ENCODE data around the gene TBC1D3B.
"Not testable (repeated sequence)": the region's sequence is repeated elsewhere in the genome, so short reads cannot be mapped to it uniquely, and the experiment has no call there.

The TBC1D3B gene

DNA sequence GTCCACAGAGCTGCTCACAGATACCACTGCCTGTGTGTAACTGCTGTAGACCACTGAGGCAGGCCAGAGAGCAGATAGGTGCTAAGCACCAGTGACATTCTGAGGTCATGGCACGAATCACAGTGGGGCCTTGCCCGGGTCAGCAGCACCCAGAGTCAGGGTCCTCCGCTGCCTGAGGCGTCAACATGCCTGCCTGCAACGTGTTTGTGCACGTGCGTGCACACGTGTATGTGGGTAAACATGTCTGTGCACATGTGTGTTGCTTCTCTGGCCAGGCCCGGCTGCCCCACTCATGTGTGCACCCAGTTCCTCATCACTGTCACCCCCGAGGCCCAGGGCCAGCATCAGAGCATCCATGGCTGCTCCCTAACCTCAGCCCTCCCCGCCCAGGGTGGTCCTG lies at the start of gene TBC1D3B:
TBC1D3B (minus strand) TSS at position 101 of the 400 bp plus-strand sequence. CDS start 1,586 bp downstream, outside the sequence.
- DNase-seq (ENCODE audit: low read depth in 1 of 2, low spot score in 1 of 2), result not testable (repeated sequence)

GRCh38 chr17:36222967-36223366 lies 46.5 kb upstream of the TBC1D3B start:
- DNase-seq (ENCODE audit: low read depth in 1 of 2, low spot score in 1 of 2), result not testable (repeated sequence)

DNA sequence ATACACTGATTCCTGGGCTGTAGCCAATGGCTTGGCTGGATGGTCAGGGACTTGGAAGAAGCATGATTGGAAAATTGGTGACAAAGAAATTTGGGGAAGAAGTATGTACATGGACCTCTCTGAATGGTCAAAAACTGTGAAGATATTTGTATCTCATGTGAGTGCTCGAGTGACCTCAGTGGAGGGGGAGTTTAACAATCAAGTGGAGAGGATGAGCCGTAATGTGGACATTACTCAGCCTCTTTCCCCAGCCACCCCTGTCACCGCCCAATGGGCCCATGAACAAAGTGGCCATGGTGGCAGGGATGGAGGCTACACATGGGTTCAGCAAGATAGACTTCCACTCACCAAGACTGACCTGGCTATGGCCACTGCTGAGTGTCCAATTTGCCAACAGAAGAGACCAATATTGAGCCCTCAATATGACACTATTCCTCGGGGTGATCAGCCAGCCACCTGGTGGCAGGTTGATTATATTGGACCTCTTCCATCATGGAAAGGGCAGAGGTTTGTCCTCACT lies 45.2 kb upstream of the TBC1D3B start:
- DNase-seq (ENCODE audit: low read depth in 1 of 2, low spot score in 1 of 2), result not testable (repeated sequence)

DNA sequence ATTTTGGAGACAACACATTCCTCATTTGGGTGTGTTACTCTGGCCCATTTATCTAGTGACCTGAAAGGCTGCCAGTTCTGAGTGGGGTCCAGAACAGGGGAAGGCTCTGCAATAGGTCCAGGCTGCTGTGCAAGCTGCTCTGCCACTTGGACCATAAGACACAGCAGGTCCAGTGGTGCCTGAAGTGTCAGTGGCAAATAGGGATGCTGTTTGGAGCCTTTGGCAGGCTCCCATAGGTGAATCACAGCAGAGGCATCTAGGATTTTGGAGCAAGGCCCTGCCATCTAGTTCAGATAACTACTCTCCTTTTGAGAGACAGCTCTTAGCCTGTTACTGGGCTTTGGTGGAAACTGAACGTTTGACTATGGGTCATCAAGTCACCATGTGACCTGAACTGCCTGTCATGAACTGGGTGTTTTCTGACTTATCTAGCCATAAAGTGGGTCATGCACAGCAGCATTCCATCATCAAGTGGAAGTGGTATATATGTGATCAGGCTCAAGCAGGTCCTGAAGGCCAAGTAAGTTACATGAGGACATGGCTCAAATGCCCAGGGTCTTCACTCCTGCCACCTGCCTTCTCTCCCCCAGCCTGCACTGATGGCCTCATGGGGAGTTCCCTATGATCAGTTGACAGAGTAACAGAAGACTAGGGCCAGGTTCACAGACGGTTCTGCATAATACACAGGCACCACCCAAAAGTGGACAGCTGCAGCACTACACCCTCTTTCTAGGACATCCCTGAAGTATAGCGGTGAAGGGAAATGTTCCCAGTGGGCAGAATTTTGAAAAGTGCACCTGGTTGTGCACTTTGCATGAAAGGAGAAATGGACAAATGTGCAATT lies 44.5 kb upstream of the TBC1D3B start:
- not testable (repeated sequence) for DNase-seq (ENCODE audit: low read depth in 1 of 2, low spot score in 1 of 2)

DNA sequence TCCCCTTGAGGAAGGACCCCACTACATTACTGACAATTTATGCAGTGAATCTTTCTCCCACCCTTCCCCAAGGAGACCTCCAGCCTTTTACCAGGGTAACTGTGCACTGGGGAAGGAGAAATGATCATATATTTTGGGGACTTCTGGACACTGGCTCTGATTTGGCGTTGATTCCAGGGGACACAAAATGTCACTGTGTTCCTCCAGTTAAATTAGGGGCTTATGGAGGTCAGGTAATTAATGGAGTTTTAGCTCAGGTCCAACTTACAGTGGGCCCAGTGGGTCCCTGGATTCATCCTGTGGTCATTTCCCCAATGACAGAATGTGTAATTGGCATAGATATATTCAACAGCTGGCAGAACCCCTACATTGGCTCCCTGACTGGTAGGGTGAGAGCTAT lies 43.1 kb upstream of the TBC1D3B start:
- DNase-seq (ENCODE audit: low read depth in 1 of 2, low spot score in 1 of 2), result not testable (repeated sequence)

- DNase-seq (ENCODE audit: low read depth in 1 of 2, low spot score in 1 of 2), result not testable (repeated sequence)
Observed at GRCh38 chr17:36215406-36216308, 39.2 kb upstream of the TBC1D3B start.

DNA sequence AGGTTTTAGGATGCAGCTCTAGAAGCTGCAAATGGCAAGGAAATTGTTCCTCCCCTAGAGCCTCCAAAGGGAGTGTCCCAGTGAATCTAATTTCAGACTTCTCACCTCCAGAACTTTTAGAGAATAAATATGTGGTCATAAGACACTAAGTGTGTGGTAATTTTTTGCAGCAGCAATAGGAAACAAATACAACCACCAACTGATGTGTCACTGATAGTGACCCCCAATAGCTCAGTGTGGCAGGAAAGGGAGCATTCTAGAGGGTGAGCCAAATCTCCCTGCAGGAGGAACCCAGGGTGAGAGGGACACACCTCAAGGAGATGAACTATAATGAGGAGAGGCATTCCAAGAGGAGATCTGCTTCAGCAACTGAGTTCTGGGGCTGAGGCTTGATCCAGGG lies 38.5 kb upstream of the TBC1D3B start:
- DNase-seq (ENCODE audit: low read depth in 1 of 2, low spot score in 1 of 2), result no peak

- no peak for DNase-seq (ENCODE audit: low read depth in 1 of 2, low spot score in 1 of 2)
Observed at GRCh38 chr17:36213695-36214094, 37.3 kb upstream of the TBC1D3B start.

GRCh38 chr17:36212966-36213365 lies 36.5 kb upstream of the TBC1D3B start:
- DNase-seq (ENCODE audit: low read depth in 1 of 2, low spot score in 1 of 2), result no peak

DNA sequence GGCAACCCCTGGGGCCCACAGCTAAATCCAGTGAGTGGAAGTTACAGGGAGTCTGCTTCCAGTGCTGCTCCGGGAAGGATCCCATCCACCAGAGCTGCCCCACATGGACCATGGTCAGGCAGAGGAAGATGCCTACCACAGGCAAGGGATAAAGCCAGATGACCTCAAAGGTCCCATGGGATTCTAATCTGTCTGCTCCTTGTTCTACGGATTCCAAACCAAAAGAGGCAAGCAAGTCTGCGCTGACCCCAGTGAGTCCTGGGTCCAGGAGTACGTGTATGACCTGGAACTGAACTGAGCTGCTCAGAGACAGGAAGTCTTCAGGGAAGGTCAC lies 35.8 kb upstream of the TBC1D3B start:
- no peak for DNase-seq (ENCODE audit: low read depth in 1 of 2, low spot score in 1 of 2)

GRCh38 chr17:36211484-36212271 lies 35.2 kb upstream of the TBC1D3B start:
- DNase-seq (ENCODE audit: low read depth in 1 of 2, low spot score in 1 of 2), result not testable (repeated sequence)

- DNase-seq (ENCODE audit: low read depth in 1 of 2, low spot score in 1 of 2), result not testable (repeated sequence)
Observed at GRCh38 chr17:36210439-36211211, 34.2 kb upstream of the TBC1D3B start, which contains the start of gene CCL4L2. TSS of gene CCL4L2 (plus strand) at chr17:36211063.

GRCh38 chr17:36209575-36209974 lies 33.1 kb upstream of the TBC1D3B start:
- DNase-seq (ENCODE audit: low read depth in 1 of 2, low spot score in 1 of 2), result no peak

GRCh38 chr17:36207383-36207782 lies 30.9 kb upstream of the TBC1D3B start:
- DNase-seq (ENCODE audit: low read depth in 1 of 2, low spot score in 1 of 2), result not testable (repeated sequence)

- not testable (repeated sequence) for DNase-seq (ENCODE audit: low read depth in 1 of 2, low spot score in 1 of 2)
Observed at GRCh38 chr17:36206486-36206821, 30.0 kb upstream of the TBC1D3B start.

- DNase-seq (ENCODE audit: low read depth in 1 of 2, low spot score in 1 of 2), result no peak
Observed at GRCh38 chr17:36205637-36206485, 29.4 kb upstream of the TBC1D3B start.

DNA sequence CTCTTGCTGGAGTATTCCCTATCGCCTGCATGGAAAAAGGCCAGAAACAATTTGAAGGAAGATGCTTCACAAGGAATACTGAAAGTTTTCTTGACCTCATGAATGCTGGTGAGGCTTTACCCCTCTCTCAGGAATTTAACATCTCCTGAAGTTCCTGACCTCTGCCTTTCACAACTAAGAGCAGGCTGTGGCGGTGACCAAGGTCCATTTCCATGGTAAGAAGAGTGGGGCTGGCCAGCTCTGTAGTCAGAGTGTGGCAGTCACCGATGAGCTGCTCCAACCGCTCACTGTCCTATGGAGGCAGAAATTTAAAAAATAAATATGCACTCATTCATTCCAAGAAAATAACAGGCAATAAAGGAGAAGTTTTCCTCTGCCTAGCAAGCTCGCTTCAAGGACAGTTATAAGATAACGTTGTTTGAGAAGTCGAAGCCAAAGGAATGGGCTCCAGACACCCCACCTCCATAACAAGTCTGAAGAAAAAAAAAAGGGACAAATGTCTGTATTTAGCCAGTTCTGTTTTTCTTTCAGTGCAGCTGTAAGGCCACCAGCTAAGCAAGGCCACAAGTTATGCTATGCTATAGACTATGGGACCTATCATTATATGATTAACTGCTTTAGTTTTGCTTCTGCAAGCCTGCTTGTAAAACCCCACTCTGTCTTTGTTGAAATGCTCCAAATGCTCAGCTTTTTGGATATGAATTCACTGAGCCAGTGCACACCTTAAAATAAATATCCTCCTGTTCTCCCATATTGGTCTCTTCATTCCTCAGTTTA lies 28.5 kb upstream of the TBC1D3B start:
- DNase-seq (ENCODE audit: low read depth in 1 of 2, low spot score in 1 of 2), result no peak

DNA sequence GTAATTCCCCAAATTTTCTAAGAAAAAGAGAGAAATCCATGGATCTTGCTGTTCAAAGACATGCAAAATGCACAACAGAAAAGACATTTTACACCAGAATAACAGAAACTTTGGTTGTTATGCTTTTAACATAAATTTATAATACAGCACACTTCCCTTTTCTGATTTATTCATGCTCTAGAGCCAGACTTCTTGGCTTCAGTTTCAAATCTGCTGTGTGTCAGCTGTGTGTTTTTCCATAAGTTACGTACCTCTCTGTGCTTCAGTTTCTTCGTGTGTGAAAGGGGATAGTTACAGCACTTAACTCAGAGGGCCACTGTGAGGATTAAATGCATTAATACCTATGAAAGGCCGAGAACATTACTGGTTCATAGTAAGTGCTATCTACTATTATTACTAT lies 26.9 kb upstream of the TBC1D3B start:
- no peak for DNase-seq (ENCODE audit: low read depth in 1 of 2, low spot score in 1 of 2)

All from activated T-helper 1 cell treated with anti-CD3 and anti-CD28 coated beads, Interleukin-2, amount 50 U/mL, for 16 hours (primary cell).